H9 (cell line): ENCODE measurements around the gene SH3GL3. TPM values are rescaled to one million over a fixed set of nuclear protein-coding genes. Genes with fewer than 3 reads are reported as not detected.

ENCODE experiments used
- DNase-seq: peaks from one replicate; pipeline ENCODE4 v3.0.0-alpha.2; 2017
- H2AFZ ChIP-seq: one replicate; pipeline ENCODE4 v1.6.1; 2013; ENCODE audit warnings: mild to moderate bottlenecking, low read length, control low read depth, moderate library complexity
- H2AK5ac ChIP-seq: 2 replicates; pipeline ENCODE4 v1.6.1; 2013; ENCODE audit warnings: low read length, control low read depth, mixed read lengths; ENCODE audit not compliant: insufficient read length
- H2BK120ac ChIP-seq: one replicate; pipeline ENCODE4 v1.6.1; 2013; ENCODE audit warnings: low read depth, mild to moderate bottlenecking, low read length, control low read depth, inconsistent platforms; ENCODE audit not compliant: poor library complexity, severe bottlenecking
- H2BK12ac ChIP-seq: 2 replicates; pipeline ENCODE4 v1.6.1; 2013; ENCODE audit warnings: low read length, control low read depth, mixed read lengths, low read depth; ENCODE audit not compliant: insufficient read length
- H2BK15ac ChIP-seq: 2 replicates; pipeline ENCODE4 v1.6.1; 2013; ENCODE audit warnings: low read depth, low read length, control low read depth
- H2BK20ac ChIP-seq: one replicate; pipeline ENCODE4 v1.6.1; 2013; ENCODE audit warnings: low read depth, mild to moderate bottlenecking, low read length, control low read depth, inconsistent platforms; ENCODE audit not compliant: poor library complexity, severe bottlenecking
- H2BK5ac ChIP-seq: 2 replicates; pipeline ENCODE4 v1.6.1; 2013; ENCODE audit warnings: low read length, control low read depth, mixed read lengths; ENCODE audit not compliant: insufficient read length
- H3K14ac ChIP-seq: 2 replicates; pipeline ENCODE4 v1.6.1; 2013; ENCODE audit warnings: low read length, control low read depth; ENCODE audit not compliant: insufficient read depth
- H3K18ac ChIP-seq: 2 replicates; pipeline ENCODE4 v1.6.1; 2013; ENCODE audit warnings: low read depth, mild to moderate bottlenecking, mixed read lengths, low read length, control low read depth; ENCODE audit not compliant: insufficient read length
- H3K23ac ChIP-seq: 2 replicates; pipeline ENCODE4 v1.6.1; 2013; ENCODE audit warnings: low read length, control low read depth, mixed read lengths, low read depth; ENCODE audit not compliant: insufficient read length
- H3K23me2 ChIP-seq: 2 replicates; pipeline ENCODE4 v1.6.1; 2013; ENCODE audit warnings: low read depth, mild to moderate bottlenecking, mixed read lengths, low read length, control low read depth; ENCODE audit not compliant: insufficient read length, poor library complexity, severe bottlenecking
- H3K27ac ChIP-seq: 2 replicates; pipeline ENCODE4 v1.5.1; 2013; ENCODE audit warnings: low read length, control low read depth, mixed read lengths, low read depth; ENCODE audit not compliant: insufficient read length
- H3K27me3 ChIP-seq: 2 replicates; pipeline ENCODE4 v1.6.1; 2013; ENCODE audit warnings: low read length, control low read depth, inconsistent platforms; ENCODE audit not compliant: insufficient read depth
- H3K4ac ChIP-seq: 2 replicates; pipeline ENCODE4 v1.6.1; 2013; ENCODE audit warnings: low read depth, mild to moderate bottlenecking, control low read depth, inconsistent platforms, low read length, moderate library complexity
- H3K4me1 ChIP-seq: 2 replicates; pipeline ENCODE4 v1.6.1; 2013; ENCODE audit warnings: low read length, control low read depth, inconsistent platforms; ENCODE audit not compliant: insufficient read depth
- H3K4me2 ChIP-seq: 2 replicates; pipeline ENCODE4 v1.6.1; 2013; ENCODE audit warnings: low read length, control low read depth, mixed read lengths; ENCODE audit not compliant: insufficient read length, insufficient read depth
- H3K56ac ChIP-seq: 2 replicates; pipeline ENCODE4 v1.6.1; 2013; ENCODE audit warnings: low read depth, mild to moderate bottlenecking, mixed read lengths, low read length, control low read depth; ENCODE audit not compliant: insufficient read length
- H3K79me1 ChIP-seq: 2 replicates; pipeline ENCODE4 v1.6.1; 2013; ENCODE audit warnings: low read depth, mild to moderate bottlenecking, moderate library complexity, low read length, control low read depth, inconsistent platforms; ENCODE audit not compliant: insufficient read depth, poor library complexity, severe bottlenecking
- H3K79me2 ChIP-seq: 2 replicates; pipeline ENCODE4 v1.6.1; 2013; ENCODE audit warnings: low read length, control low read depth, inconsistent platforms; ENCODE audit not compliant: insufficient read depth
- H3K9ac ChIP-seq: 2 replicates; pipeline ENCODE4 v1.6.1; 2013; ENCODE audit warnings: low read length, control low read depth, mixed read lengths; ENCODE audit not compliant: insufficient read length; ENCODE audit errors: extremely low read depth
- H3K9me3 ChIP-seq: one replicate; pipeline ENCODE4 v1.6.1; 2013; ENCODE audit warnings: low read depth, low read length, inconsistent platforms; ENCODE audit not compliant: control insufficient read depth
- H3T11ph ChIP-seq: one replicate; pipeline ENCODE4 v1.6.1; 2013; ENCODE audit warnings: mild to moderate bottlenecking, low read length, control low read depth, inconsistent platforms
- H4K20me1 ChIP-seq: one replicate; pipeline ENCODE4 v1.6.1; 2013; ENCODE audit not compliant: control insufficient read depth, insufficient read length, insufficient read depth
- H4K5ac ChIP-seq: 2 replicates; pipeline ENCODE4 v1.6.1; 2013; ENCODE audit warnings: low read depth, mild to moderate bottlenecking, mixed read lengths, low read length, control low read depth; ENCODE audit not compliant: insufficient read length
- H4K8ac ChIP-seq: replicated peaks from 2 replicates; pipeline ENCODE4 v1.6.1; 2013; ENCODE audit warnings: low read length, control low read depth, mixed read lengths, low read depth; ENCODE audit not compliant: insufficient read length
- H4K91ac ChIP-seq: 2 replicates; pipeline ENCODE4 v1.6.1; 2013; ENCODE audit warnings: low read depth, mild to moderate bottlenecking, moderate library complexity, mixed read lengths, low read length, control low read depth; ENCODE audit not compliant: insufficient read length
- H3K27ac Mint-ChIP-seq, 3 experiments: 2 replicates in 2 of 3; 3 replicates in 1 of 3; pipeline ENCODE4 v1.8.0; 2020 to 2021; ENCODE audit warnings: mixed read lengths in 3 of 3, mild to moderate bottlenecking in 1 of 3, moderate library complexity in 1 of 3
- H3K27me3 Mint-ChIP-seq: 2 replicates; pipeline ENCODE4 v1.8.0; 2021; ENCODE audit warnings: low read depth, mild to moderate bottlenecking, moderate library complexity, mixed read lengths
- H3K36me3 Mint-ChIP-seq, 3 experiments: 2 replicates in 2 of 3; 3 replicates in 1 of 3; pipeline ENCODE4 v1.8.0; 2020 to 2021; ENCODE audit warnings: low read depth in 3 of 3, mixed read lengths in 3 of 3; ENCODE audit not compliant: insufficient read depth in 1 of 3
- H3K4me1 Mint-ChIP-seq, 2 experiments: 2 replicates each; pipeline ENCODE4 v1.8.0; 2020; ENCODE audit warnings: mixed read lengths in 2 of 2
- H3K4me3 Mint-ChIP-seq, 2 experiments: 2 replicates in 1 of 2; 3 replicates in 1 of 2; pipeline ENCODE4 v1.8.0; 2020 to 2021; ENCODE audit warnings: mild to moderate bottlenecking in 2 of 2, mixed read lengths in 2 of 2, moderate library complexity in 1 of 2
- H3K9me3 Mint-ChIP-seq, 2 experiments: 2 replicates in 1 of 2; 3 replicates in 1 of 2; pipeline ENCODE4 v1.8.0; 2020; ENCODE audit warnings: mild to moderate bottlenecking in 2 of 2, mixed read lengths in 2 of 2, moderate library complexity in 1 of 2
- WGBS: extraction: QIAGEN DNeasy Blood & Tissue Kit; methylation state at CpG from one replicate; pipeline ENCODE4 v1.1.7; 2013; ENCODE audit warnings: missing lambda C conversion rate, low lambda C conversion rate, mixed read lengths; ENCODE audit not compliant: insufficient read length; ENCODE audit errors: extremely low coverage; 5-methylcytosine and 5-hydroxymethylcytosine counted together
- total RNA-seq: library from RNA; stranded (reverse); gene quantifications from 2 replicates; pipeline ENCODE4 v1.2.1, GENCODE V29; 2021
- TF ChIP-seq, protein P1 (sequence below): fragments of 200-600 bp; sonication (generic); conservative IDR thresholded peaks from 3 replicates; pipeline ENCODE4 v1.8.0; 2021; ENCODE audit warnings: antibody characterized with exemption, mild to moderate bottlenecking

The SH3GL3 gene
- total RNA-seq, 1 experiment from 2014 or later: 11.2 TPM

DNA sequence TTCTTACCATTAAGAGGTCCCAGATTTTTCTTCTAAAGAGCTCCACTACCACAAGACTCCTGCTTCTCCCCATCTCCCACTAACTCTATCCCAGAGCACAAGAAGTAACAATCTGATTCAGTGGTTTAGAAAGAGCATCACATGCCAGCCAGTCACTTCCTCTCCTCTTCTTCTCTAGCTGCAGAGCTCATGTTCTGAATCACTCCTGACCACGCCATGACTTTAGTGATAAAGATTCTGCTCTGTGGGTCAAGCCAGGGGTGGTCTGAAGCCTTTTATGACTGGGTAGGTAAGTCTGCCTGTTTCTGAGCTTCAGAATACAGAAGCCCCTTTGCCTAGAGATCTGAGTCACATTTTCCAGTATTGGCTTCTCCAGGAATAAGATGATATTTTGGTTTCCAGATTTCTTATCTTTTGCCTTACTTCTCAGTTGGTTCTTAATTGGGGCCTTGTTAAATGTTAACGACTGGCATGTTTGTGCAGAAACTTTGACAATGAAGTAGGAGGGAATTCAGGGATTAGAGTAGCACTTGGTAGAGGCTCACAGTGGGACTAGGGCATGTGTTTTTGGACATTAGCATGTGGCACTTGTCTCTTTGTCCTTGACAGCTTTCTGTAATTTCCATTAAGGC, 179.1 kb downstream of the SH3GL3 start:
- WGBS: no CpG with 5 or more reads among the region's 2 CpGs

More for the DNA sequence above, 179.1 kb downstream of the SH3GL3 start:
- H4K20me1 ChIP-seq: no peaks in the 10 kb centered on the region
- DNase-seq: no peak
- H2AK5ac ChIP-seq: no peak overlapping the region
- no peak overlapping the region for H3K27ac ChIP-seq
- no peak overlapping the region for H3T11ph ChIP-seq
- H3K4me3 Mint-ChIP-seq: no peak overlapping the region
- peaks cover 6% of the 10 kb centered on the region for H3K9me3 ChIP-seq
- no peak overlapping the region for H3K9ac ChIP-seq
- no peak overlapping the region for H3K27ac Mint-ChIP-seq
- H2BK12ac ChIP-seq: no peak overlapping the region
- H4K8ac ChIP-seq: no peak overlapping the region
- no peaks in the 10 kb centered on the region for H3K23me2 ChIP-seq
- H3K4me1 Mint-ChIP-seq: peaks cover 3 to 9% of the 10 kb centered on the region in 2 experiments
- TF ChIP-seq, protein P1, sequence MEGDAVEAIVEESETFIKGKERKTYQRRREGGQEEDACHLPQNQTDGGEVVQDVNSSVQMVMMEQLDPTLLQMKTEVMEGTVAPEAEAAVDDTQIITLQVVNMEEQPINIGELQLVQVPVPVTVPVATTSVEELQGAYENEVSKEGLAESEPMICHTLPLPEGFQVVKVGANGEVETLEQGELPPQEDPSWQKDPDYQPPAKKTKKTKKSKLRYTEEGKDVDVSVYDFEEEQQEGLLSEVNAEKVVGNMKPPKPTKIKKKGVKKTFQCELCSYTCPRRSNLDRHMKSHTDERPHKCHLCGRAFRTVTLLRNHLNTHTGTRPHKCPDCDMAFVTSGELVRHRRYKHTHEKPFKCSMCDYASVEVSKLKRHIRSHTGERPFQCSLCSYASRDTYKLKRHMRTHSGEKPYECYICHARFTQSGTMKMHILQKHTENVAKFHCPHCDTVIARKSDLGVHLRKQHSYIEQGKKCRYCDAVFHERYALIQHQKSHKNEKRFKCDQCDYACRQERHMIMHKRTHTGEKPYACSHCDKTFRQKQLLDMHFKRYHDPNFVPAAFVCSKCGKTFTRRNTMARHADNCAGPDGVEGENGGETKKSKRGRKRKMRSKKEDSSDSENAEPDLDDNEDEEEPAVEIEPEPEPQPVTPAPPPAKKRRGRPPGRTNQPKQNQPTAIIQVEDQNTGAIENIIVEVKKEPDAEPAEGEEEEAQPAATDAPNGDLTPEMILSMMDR: no peak
- H2BK5ac ChIP-seq: no peak overlapping the region
- H3K23ac ChIP-seq: no peak overlapping the region
- no peak overlapping the region for H2AFZ ChIP-seq
- peaks cover 6 to 11% of the 10 kb centered on the region in 2 experiments; a peak in 4 of 5 replicates for H3K9me3 Mint-ChIP-seq
- no peak overlapping the region for H3K18ac ChIP-seq
- H3K79me2 ChIP-seq: no peaks in the 10 kb centered on the region
- H3K4ac ChIP-seq: no peak overlapping the region
- no peak overlapping the region for H4K91ac ChIP-seq
- no peak overlapping the region for H2BK15ac ChIP-seq
- H3K79me1 ChIP-seq: no peaks in the 10 kb centered on the region
- H4K5ac ChIP-seq: no peak overlapping the region
- no peak overlapping the region for H3K4me2 ChIP-seq
- H3K14ac ChIP-seq: no peak overlapping the region
- no peak overlapping the region for H2BK20ac ChIP-seq
- no peaks in the 10 kb centered on the region for H3K27me3 ChIP-seq
- H3K56ac ChIP-seq: no peak overlapping the region
- H3K4me1 ChIP-seq: no peaks in the 10 kb centered on the region
- no peak overlapping the region for H2BK120ac ChIP-seq
- H3K27me3 Mint-ChIP-seq: peaks cover 2% of the 10 kb centered on the region; the same call in 1 of the 2 replicates
- H3K36me3 Mint-ChIP-seq: peaks cover 0 to 5% (median 0%) of the 10 kb centered on the region in 3 experiments; a peak in 2 of 7 replicates
